Immature natural killer cell (primary cell): ENCODE data around the gene USP5. TPM values are rescaled to one million over a fixed set of nuclear protein-coding genes. Genes with fewer than 3 reads are reported as not detected.
"Not testable (repeated sequence)": the region's sequence is repeated elsewhere in the genome, so short reads cannot be mapped to it uniquely, and the experiment has no call there.

ENCODE experiments used
- DNase-seq, 3 donors: peaks; one replicate each; pipeline ENCODE4 v3.0.0; 2022; ENCODE audit warnings: mixed read lengths in 1 of 3
- H3K27ac Mint-ChIP-seq, 6 donors: one replicate each; pipeline ENCODE4 v1.8.0; 2020; ENCODE audit warnings: mixed read lengths in 6 of 6, mild to moderate bottlenecking in 5 of 6, inconsistent platforms in 4 of 6, moderate library complexity in 3 of 6
- H3K27me3 Mint-ChIP-seq, 3 donors: one replicate each; pipeline ENCODE4 v1.8.0; 2020 to 2021; ENCODE audit warnings: low read depth in 3 of 3, mild to moderate bottlenecking in 3 of 3, mixed read lengths in 3 of 3, moderate library complexity in 3 of 3, inconsistent platforms in 1 of 3
- H3K36me3 Mint-ChIP-seq, 3 donors: one replicate each; pipeline ENCODE4 v1.8.0; 2020; ENCODE audit warnings: mixed read lengths in 3 of 3, inconsistent platforms in 2 of 3, mild to moderate bottlenecking in 2 of 3
- H3K4me1 Mint-ChIP-seq, 2 donors: one replicate each; pipeline ENCODE4 v1.8.0; 2020; ENCODE audit warnings: inconsistent platforms in 2 of 2, mild to moderate bottlenecking in 2 of 2, mixed read lengths in 2 of 2, moderate library complexity in 1 of 2
- H3K4me3 Mint-ChIP-seq, 5 donors: one replicate each; pipeline ENCODE4 v1.8.0; 2020; ENCODE audit warnings: mild to moderate bottlenecking in 5 of 5, mixed read lengths in 5 of 5, inconsistent platforms in 3 of 5, moderate library complexity in 3 of 5
- H3K9me3 Mint-ChIP-seq, 6 donors: one replicate each; pipeline ENCODE4 v1.8.0; 2020; ENCODE audit warnings: mild to moderate bottlenecking in 6 of 6, mixed read lengths in 6 of 6, inconsistent platforms in 4 of 6, moderate library complexity in 3 of 6
- polyA plus RNA-seq, 3 donors: library from polyadenylated mRNA; unstranded; fragments of 300-500 nt; fragmentation: Illumina TruSeq; gene quantifications; one replicate each; pipeline ENCODE4 v1.2.3, GENCODE V29; 2021

The USP5 gene
- polyA plus RNA-seq, 3 donors from 2014 or later = 41.3 to 54.0 (median 52.0) TPM

DNA sequence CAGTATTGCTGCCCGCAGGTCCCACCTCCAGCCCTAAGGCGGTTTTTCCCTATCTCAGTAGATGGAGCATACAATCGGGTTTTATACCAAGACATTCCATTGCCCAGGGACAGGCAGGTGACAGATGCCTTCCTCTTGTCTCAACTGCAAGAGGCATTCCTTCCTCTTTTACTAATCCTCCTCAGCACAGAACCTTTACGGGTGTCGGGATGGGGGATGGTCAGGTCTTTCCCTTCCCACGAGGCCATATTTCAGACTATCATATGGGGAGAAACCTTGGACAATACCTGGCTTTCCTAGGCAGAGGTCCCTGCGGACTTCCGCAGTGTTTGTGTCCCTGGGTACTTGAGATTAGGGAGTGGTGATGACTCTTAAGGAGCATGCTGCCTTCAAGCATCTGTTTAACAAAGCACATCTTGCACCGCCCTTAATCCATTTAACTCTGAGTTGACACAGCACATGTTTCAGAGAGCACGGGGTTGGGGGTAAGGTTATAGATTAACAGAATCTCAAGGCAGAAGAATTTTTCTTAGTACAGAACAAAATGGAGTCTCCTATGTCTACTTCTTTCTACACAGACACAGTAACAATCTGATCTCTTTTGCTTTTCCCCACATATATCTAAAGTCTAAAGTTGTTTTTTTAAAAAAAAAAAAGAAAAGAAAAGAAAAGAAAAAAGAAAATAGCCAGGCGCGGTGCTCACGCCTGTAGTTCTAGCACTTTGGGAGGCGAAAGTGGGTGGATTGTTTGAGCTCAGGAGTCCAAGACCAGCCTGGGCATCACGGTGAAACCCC is 34.5 kb downstream of the USP5 start:
- H3K27ac Mint-ChIP-seq = not testable (repeated sequence)

DNA sequence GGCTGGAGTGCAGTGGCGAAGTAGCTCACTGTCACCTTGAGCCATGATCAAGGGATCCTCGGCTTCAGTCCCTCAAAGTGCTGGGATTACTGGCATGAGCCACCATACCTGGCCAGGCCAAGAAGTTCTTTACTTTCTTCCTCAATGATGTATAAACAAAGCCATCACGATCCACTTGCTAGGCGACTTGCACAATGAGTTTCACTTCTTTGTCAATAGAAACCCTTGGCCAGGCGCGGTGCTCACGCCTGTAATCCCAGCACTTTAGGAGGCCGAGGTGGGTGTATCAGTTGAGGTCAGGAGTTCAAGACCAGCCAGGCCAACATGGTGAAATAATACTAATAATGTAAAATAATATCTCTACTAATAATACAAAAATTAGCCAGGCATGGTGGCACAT is 35.5 kb downstream of the USP5 start:
- H3K36me3 Mint-ChIP-seq = peaks cover 0 to 10% (median 4%) of the 10 kb centered on the region in 3 donors
- no peak overlapping the region for H3K27ac Mint-ChIP-seq
- H3K4me3 Mint-ChIP-seq = no peak overlapping the region
- H3K4me1 Mint-ChIP-seq = peaks cover 12 to 13% of the 10 kb centered on the region in 2 donors
- H3K27me3 Mint-ChIP-seq = peaks cover 0 to 6% (median 0%) of the 10 kb centered on the region in 3 donors
- H3K9me3 Mint-ChIP-seq = no peaks in the 10 kb centered on the region
- DNase-seq = no peak

More for the DNA sequence above, 34.5 kb downstream of the USP5 start:
- H3K27me3 Mint-ChIP-seq, H3K4me3 Mint-ChIP-seq, DNase-seq, H3K9me3 Mint-ChIP-seq, H3K36me3 Mint-ChIP-seq, H3K4me1 Mint-ChIP-seq: not testable (repeated sequence)

DNA sequence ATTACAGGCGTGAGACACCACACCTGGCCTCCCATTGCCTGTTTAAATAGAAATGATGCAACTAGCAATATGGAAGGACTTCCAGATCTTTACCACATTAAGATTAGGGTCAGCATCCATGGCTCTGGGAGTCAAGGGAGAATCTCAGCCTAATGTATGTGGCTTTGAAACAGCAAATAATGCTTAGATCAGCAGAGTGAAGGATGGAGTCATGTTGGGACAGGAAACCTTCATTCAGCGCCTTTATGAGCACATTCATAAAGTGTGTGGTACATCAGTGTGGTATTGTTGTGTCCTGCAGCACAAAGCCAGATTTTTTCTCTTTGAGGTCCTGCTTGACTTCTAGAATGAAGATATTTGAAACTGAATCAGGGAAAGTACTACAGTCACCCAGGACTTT is 36.4 kb downstream of the USP5 start:
- Mint-ChIP-seq H3K9me3 (no peaks in the 10 kb centered on the region), H3K4me3 (no peak overlapping the region), H3K27ac (peak overlapping the region in 1 of 6 donors; percentile 34), H3K27me3 (peaks cover 0 to 6% (median 2%) of the 10 kb centered on the region in 3 donors), H3K4me1 (peaks cover 12 to 13% of the 10 kb centered on the region in 2 donors), H3K36me3 (peaks cover 0 to 9% (median 4%) of the 10 kb centered on the region in 3 donors)
- no peak for DNase-seq

DNA sequence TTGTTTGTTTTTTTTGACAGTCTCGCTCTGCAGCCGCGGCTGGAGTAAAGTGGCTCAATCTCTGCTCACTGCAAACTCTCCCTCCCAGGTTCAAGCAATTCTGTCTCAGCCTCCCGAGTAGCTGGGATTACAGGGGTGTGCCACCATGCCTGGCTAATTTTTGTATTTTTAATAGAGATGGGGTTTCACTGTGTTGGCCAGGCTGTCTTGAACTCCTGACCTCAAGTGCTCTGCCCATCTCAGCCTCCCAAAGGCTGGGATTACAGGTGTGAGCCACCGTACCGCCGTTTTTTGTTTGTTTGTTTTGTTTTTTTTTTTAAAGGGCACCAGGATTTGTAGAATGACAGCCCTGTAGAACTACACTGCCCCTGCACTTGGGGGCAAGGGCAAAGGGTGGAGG is 36.8 kb downstream of the USP5 start:
- H3K4me3 Mint-ChIP-seq, H3K27ac Mint-ChIP-seq, H3K27me3 Mint-ChIP-seq, H3K36me3 Mint-ChIP-seq, H3K9me3 Mint-ChIP-seq, DNase-seq: not testable (repeated sequence)
- H3K4me1 Mint-ChIP-seq = peaks cover 12 to 13% of the 10 kb centered on the region in 2 donors

DNA sequence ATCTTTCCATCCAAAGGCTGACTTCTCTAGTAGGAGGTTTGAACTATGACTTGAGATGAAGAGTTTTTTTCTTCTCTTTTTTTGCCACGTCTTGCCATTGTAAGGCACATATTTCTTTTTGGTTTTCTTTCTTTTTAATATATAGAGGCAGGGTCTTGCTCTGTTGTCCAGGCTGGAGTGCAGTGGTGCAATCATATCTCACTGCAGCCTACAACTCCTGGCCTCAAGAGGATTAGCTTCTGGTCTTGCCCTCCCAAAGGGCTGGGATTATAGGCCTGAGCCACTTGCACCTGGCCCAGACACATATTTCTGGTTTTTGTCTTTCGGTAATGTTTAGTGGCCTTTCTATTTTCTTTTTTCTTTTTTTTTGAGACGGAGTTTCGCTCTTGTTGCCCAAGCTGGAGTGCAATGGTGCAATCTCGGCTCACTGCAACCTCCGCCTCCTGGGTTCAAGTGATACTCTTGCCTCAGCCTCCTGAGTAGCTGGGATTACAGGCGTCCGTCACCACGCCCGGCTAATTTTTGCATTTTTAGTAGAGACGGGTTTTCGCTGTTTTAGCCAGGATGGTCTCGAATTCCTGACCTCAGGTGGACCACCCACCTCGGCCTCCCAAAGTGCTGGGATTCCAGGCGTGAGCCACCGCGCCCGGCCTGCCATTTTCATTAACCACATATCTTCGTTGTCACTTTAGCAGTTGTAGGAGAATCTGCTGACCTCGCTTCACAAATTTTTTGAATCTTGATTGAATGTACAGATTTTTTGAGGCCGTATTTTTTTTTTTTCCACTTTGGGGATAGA is 38.0 kb downstream of the USP5 start:
- H3K27me3 Mint-ChIP-seq, DNase-seq: not testable (repeated sequence)

DNA sequence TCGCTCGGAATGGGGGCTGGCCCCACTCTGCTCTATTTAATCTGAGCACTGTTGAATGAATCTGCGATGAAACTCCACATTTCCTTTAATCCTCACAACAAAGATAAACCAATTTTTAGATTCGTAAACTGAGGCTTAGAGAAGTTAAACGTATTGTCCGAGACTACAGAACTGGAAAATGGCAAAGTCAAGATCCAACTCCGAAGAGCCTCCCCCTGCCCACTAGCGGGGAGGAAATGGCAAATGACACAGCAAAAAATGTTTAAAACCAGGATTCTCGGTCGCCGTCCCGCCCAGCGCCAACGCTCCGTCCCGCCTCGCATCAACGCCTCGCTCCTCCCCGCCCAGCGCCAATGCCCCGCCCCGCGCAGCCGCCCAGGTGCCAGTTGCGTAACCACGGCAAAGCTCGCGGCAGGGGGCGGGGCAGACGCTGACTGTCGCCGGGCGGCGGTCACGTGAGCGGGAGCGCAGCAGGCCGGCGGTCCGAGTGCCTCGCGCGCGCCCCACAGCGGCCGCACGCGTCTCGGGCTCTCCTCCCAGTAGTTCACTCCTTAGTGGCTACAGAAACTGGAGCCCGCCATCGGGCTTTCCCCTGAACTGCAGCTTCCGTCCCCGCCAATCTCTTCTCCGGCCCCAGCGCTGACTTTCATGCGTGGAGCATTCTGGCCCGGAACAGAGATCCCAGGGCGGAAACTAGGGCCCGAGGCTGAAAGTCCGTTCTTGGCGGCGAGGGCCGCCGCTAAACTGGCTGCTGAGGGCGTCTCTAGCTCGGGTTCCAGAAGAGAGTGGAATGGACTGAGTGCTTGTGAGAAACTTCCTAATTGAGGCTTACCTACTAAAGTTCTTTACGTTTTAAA is 39.1 kb downstream of the USP5 start:
- DNase-seq = peak; percentile 98 to 99 (median 98)
- Mint-ChIP-seq H3K27ac (peak overlapping the region; percentile 91 to 96 (median 92)), H3K36me3 (no peaks in the 10 kb centered on the region), H3K4me1 (peaks cover 12 to 13% of the 10 kb centered on the region in 2 donors), H3K27me3 (peaks cover 0 to 7% (median 2%) of the 10 kb centered on the region in 3 donors), H3K4me3 (peak overlapping the region; percentile 83 to 87 (median 85)), H3K9me3 (no peaks in the 10 kb centered on the region)

More for the DNA sequence above, 38.0 kb downstream of the USP5 start:
- not testable (repeated sequence) for H3K36me3 Mint-ChIP-seq, H3K9me3 Mint-ChIP-seq
- Mint-ChIP-seq H3K4me1 (peaks cover 12 to 13% of the 10 kb centered on the region in 2 donors), H3K4me3 (peak overlapping the region; percentile 83 to 87 (median 85)), H3K27ac (peak overlapping the region in 4 of 6 donors; percentile 17 to 92 (median 88))

DNA sequence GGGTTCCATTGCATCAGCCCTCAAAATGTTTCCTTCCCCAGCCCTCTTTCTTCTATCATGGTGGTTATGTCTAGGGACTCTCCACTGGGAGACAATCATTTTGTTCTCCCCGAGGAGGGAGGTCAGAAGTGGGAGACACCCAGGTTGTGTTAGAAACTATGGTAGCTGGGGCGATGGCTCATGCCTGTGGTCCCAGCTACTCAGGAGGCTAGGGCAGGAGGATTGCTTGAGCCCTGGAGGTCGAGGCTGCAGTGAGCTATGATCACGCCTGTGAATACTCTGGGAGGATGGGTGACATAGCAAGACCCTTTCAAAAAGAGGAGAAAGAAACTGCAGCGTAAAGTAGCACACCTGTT is 39.7 kb downstream of the USP5 start:
- Mint-ChIP-seq H3K27me3 (peaks cover 0 to 7% (median 2%) of the 10 kb centered on the region in 3 donors), H3K36me3 (no peaks in the 10 kb centered on the region), H3K4me1 (peaks cover 12 to 13% of the 10 kb centered on the region in 2 donors), H3K4me3 (peak overlapping the region; percentile 83 to 87 (median 85)), H3K27ac (peak overlapping the region; percentile 91 to 96 (median 92)), H3K9me3 (no peaks in the 10 kb centered on the region)
- DNase-seq = no peak

DNA sequence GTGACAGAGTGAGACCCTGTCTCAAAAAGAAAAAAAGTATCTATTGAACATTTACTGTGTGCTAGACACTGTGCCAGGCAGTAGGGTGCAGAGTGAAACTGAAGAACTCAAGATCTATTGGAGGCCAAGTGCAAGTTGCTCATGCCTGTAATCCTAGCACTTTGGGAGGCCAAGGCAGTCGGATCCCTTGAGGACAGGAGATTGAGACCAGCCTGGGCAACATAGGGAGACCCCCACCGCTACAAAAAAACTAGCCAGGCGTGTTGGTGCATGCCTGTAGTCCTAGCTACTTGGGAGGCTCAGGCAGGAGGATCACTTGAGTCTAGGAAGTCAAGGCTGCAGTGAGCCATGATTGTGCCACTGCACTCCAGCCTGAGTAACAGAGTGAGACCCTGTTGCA is 40.7 kb downstream of the USP5 start:
- not testable (repeated sequence) for H3K27me3 Mint-ChIP-seq

DNA sequence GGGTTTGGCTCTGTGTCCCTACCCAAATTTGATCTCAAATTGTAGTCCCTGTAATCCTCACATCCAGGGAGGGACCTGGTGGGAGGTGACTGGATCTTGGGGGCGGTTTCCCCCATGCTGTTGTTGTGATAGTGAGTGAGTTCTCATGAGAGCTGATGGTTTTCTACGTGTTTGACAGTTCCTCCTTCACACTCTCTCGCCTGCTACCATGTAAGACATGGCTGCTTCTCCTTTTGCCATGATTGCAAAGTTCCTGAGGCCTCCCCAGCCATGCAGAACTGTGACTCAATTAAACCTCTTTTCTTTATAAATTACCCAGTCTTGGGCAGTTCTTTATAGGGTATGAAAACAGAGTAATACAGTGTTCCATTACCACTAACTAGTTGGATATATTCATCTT is 42.4 kb downstream of the USP5 start:
- DNase-seq = no peak
- H3K27ac Mint-ChIP-seq = no peak overlapping the region
- H3K27me3 Mint-ChIP-seq = peaks cover 0 to 7% (median 2%) of the 10 kb centered on the region in 3 donors
- peaks cover 12 to 13% of the 10 kb centered on the region in 2 donors for H3K4me1 Mint-ChIP-seq
- H3K9me3 Mint-ChIP-seq = no peaks in the 10 kb centered on the region
- no peaks in the 10 kb centered on the region for H3K36me3 Mint-ChIP-seq
- no peak overlapping the region for H3K4me3 Mint-ChIP-seq

More for the DNA sequence above, 40.7 kb downstream of the USP5 start:
- not testable (repeated sequence) for H3K36me3 Mint-ChIP-seq, DNase-seq, H3K9me3 Mint-ChIP-seq
- H3K27ac Mint-ChIP-seq = peak overlapping the region in 2 of 6 donors; percentile 40 to 92
- peak overlapping the region in 4 of 5 donors; percentile 13 to 85 (median 52) for H3K4me3 Mint-ChIP-seq
- peaks cover 12 to 13% of the 10 kb centered on the region in 2 donors for H3K4me1 Mint-ChIP-seq

DNA sequence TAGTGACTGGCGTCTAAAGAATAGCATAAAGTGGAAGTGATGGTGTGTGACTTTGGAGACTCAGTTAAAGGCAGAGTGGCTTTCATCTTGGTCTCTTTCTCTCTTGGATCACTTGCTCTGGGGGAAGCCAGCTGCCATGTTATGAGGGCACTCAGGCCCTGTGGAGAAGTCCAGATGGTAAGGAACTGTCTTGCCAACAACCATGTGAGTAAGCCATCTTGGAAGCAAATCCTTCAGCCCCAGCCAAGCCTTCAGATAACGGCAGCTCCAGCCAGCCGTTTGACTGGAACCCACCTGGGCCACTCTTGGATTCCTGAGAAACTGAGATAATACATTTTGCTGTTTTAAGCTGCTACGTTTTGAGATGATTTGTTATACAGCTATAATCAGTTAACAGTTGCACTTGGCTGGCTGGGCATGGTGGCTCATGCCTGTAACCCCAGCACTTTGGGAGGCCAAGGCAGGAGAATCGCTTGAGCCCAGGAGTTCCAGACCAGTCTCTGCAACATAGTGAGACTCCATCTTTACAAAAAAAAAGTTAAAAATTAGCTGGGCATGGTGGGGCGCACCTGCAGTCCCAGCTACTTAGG is 45.0 kb downstream of the USP5 start:
- H3K27ac Mint-ChIP-seq = no peak overlapping the region
- no peak for DNase-seq
- H3K36me3 Mint-ChIP-seq = no peaks in the 10 kb centered on the region
- H3K9me3 Mint-ChIP-seq = no peaks in the 10 kb centered on the region
- no peaks in the 10 kb centered on the region for H3K4me1 Mint-ChIP-seq
- H3K27me3 Mint-ChIP-seq = peaks cover 0 to 2% (median 2%) of the 10 kb centered on the region in 3 donors
- H3K4me3 Mint-ChIP-seq = no peak overlapping the region

DNA sequence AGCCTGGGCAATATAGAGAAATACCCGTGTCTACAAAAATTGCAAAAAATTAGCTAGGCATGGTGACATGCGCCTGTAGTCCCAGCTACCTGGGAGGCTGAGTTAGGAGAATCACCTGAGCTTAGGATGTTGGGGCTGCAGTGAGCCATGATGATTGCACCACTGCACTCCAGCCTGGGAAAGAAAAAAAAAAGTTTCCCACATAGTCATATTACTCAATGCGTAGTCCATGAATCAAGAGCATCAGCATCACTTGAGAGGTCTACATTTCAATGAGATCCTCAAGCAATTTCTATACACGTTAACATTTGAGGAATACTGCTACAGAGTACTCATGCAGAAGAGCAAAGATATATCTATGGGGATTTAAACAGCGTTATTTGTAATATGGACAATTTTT is 47.5 kb downstream of the USP5 start:
- no peak overlapping the region for H3K27ac Mint-ChIP-seq
- H3K36me3 Mint-ChIP-seq = no peaks in the 10 kb centered on the region
- no peak for DNase-seq
- H3K4me1 Mint-ChIP-seq = no peaks in the 10 kb centered on the region
- H3K4me3 Mint-ChIP-seq = no peak overlapping the region
- H3K9me3 Mint-ChIP-seq = no peaks in the 10 kb centered on the region
- peaks cover 0 to 4% (median 0%) of the 10 kb centered on the region in 3 donors for H3K27me3 Mint-ChIP-seq

DNA sequence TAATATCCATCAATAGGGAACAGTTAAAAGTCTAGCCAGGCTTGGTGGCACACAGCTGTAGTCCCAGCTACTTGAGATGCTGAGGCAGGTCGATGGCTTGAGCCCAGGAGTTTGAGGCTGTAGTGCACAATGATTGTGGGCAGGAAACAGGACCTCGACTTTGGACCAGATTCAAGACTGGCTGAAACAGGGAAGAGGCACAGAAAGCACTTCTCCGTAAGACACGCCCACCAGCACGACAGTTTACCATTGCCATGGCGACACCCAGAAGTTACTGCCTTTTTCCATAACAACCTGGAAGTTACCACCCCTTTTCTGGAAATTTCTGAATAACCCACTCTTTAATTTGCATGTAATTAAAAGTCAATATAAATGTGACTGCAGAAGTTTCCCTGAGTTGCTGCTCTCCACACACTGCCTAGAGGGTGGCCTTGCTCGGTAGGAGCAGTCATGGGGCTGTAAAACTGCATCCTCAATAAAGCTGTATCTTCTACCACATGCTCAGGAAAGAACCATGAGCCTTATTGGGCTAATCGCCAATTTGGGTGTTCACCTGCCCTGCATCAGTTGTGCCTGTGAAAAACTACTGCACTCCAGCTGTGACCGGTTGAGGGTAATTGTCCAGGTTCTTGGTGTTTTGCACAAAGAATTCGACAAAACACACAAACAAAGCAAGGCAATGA is 48.0 kb downstream of the USP5 start:
- DNase-seq = no peak
- H3K9me3 Mint-ChIP-seq = no peaks in the 10 kb centered on the region
- H3K27me3 Mint-ChIP-seq = peaks cover 0 to 3% (median 0%) of the 10 kb centered on the region in 3 donors
- H3K4me1 Mint-ChIP-seq = no peaks in the 10 kb centered on the region
- no peak overlapping the region for H3K4me3 Mint-ChIP-seq
- no peaks in the 10 kb centered on the region for H3K36me3 Mint-ChIP-seq
- no peak overlapping the region for H3K27ac Mint-ChIP-seq

DNA sequence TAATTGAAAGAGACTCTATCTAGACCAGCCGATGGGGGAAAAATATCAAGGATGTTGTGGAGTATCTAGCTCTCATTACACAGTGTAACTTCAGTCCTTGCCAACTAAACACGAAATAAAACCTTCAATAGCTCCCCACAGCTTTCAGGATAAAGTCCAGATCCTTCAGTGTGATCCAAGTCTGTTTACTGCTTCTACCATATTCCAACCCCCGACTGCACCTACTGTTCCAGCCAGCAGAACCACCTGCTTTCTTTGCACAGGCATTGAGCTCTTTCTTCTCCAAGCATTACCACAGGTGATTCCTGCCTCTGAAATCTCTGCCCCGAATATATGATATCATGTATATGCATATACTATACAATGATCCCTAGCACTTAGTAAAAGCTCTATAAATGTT is 50.5 kb downstream of the USP5 start:
- Mint-ChIP-seq H3K9me3 (no peaks in the 10 kb centered on the region), H3K27ac (peak overlapping the region in 1 of 6 donors; percentile 1), H3K36me3 (no peaks in the 10 kb centered on the region), H3K4me3 (no peak overlapping the region), H3K27me3 (peaks cover 0 to 3% (median 0%) of the 10 kb centered on the region in 3 donors), H3K4me1 (no peaks in the 10 kb centered on the region)
- DNase-seq = no peak
